Stimulated activated effector memory CD8-positive, alpha-beta T cell treated with anti-CD3 and anti-CD28 coated beads, Interleukin-12 subunit alpha, Interleukin-12 subunit beta, amount 100 ng/mL, for 72 hours (primary cell): Measurements from ENCODE around the gene EPN2.

Source experiments
- ATAC-seq: fragments of 150-1000 bp; cut with Tn5 transposase; 2 replicates; pipeline ENCODE4 v1.10.0; 2021
- DNase-seq, 2 donors: peaks; one replicate each; pipeline ENCODE4 v3.0.0; 2021 to 2022; ENCODE audit warnings: low spot score in 2 of 2
- H3K27ac Mint-ChIP-seq: one replicate; pipeline ENCODE4 v1.8.0; 2022; ENCODE audit warnings: mild to moderate bottlenecking, mixed read lengths
- H3K36me3 Mint-ChIP-seq: one replicate; pipeline ENCODE4 v1.8.0; 2022; ENCODE audit warnings: mild to moderate bottlenecking, mixed read lengths
- H3K4me1 Mint-ChIP-seq: one replicate; pipeline ENCODE4 v1.8.0; 2022; ENCODE audit warnings: mixed read lengths
- H3K4me3 Mint-ChIP-seq: one replicate; pipeline ENCODE4 v1.8.0; 2022; ENCODE audit warnings: mild to moderate bottlenecking, mixed read lengths
- H3K9me3 Mint-ChIP-seq: one replicate; pipeline ENCODE4 v1.8.0; 2022; ENCODE audit warnings: mixed read lengths

EPN2 gene

GRCh38 chr17:19291646-19292376 is 54.6 kb downstream of the EPN2 start:
- peak overlapping the region; percentile 38 for H3K27ac Mint-ChIP-seq
- no peaks in the 10 kb centered on the region for H3K36me3 Mint-ChIP-seq
- H3K4me3 Mint-ChIP-seq, result no peak overlapping the region
- DNase-seq, result no peak
- peaks cover 14% of the 10 kb centered on the region for H3K4me1 Mint-ChIP-seq
- H3K9me3 Mint-ChIP-seq, result no peaks in the 10 kb centered on the region
- no peak for ATAC-seq

DNA sequence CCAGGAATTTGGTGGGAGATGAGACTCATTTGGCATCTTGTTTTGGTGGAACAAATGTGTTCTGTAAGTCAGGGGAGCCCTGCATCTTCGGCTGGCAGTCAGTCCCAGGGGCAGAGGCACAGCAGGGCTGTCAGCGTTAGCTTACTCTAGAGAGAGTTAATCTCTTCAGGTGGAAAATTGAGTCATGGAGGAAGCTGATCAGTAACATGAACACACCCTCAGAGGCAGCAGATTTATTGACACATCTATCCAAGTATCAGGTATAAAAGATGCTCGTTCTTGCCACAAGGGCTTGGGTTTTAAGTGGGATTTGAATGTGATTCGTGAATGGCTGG is 55.2 kb downstream of the EPN2 start:
- ATAC-seq, result no peak
- H3K4me1 Mint-ChIP-seq, result peaks cover 14% of the 10 kb centered on the region
- DNase-seq, result no peak
- H3K36me3 Mint-ChIP-seq, result no peaks in the 10 kb centered on the region
- no peaks in the 10 kb centered on the region for H3K9me3 Mint-ChIP-seq
- no peak overlapping the region for H3K4me3 Mint-ChIP-seq
- H3K27ac Mint-ChIP-seq, result peak overlapping the region; percentile 38

DNA sequence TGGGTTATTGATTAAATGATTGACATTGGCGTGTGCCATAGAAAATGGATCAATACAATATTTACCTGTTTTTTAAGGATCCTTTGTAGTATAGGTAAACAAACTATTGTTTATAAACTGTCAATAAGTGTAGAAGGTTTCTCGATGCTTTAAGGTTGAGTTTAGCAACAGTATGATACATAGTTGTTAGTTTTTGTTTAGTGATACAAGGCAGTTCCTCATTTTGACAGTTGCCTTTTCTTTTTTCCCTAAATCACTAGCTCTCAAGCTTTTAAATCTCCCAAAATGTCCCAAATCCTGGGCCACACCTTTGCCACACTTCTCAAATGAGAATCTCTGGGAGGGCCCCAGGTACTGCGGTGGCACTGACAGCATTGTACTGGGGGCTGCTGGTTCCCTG is 57.3 kb downstream of the EPN2 start:
- ATAC-seq, result no peak
- peaks cover 6% of the 10 kb centered on the region for H3K4me1 Mint-ChIP-seq
- H3K9me3 Mint-ChIP-seq, result no peaks in the 10 kb centered on the region

DNA sequence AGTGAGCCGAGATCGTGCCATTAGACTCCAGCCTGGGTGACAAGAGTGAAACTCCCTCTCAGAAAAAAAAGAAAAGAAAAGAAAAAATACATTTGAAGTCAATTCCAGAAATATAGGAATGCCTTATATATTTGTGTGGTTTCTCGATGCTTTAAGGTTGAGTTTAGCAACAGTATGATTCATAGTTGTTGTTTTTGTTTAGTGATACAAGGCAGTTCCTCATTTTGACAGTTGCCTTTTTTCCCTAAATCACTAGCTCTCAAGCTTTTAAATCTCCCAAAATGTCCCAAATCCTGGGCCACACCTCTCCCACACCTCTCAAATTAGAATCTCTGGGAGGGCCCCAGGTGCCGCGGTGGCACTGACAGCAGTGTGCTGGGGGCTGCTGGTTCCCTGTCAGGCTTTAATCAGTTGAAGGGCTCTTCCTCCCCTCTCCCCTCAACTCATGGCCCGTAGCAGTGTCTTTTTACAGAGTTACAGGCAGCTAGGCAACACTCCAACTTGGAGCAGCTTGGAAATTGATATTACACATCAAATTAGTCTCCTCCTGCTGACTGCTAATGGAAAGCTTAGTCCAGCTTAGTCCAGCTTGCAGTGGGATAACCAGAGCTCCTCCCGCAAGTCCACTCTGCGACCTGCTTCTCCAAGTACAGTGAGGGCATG is 58.4 kb downstream of the EPN2 start:
- no peak for DNase-seq
- peak overlapping the region; percentile 40 for H3K27ac Mint-ChIP-seq
- no peak overlapping the region for H3K4me3 Mint-ChIP-seq

More for the DNA sequence above, 57.3 kb downstream of the EPN2 start:
- H3K4me3 Mint-ChIP-seq, result no peak overlapping the region
- H3K27ac Mint-ChIP-seq, result no peak overlapping the region
- H3K36me3 Mint-ChIP-seq, result no peaks in the 10 kb centered on the region
- DNase-seq, result no peak

DNA sequence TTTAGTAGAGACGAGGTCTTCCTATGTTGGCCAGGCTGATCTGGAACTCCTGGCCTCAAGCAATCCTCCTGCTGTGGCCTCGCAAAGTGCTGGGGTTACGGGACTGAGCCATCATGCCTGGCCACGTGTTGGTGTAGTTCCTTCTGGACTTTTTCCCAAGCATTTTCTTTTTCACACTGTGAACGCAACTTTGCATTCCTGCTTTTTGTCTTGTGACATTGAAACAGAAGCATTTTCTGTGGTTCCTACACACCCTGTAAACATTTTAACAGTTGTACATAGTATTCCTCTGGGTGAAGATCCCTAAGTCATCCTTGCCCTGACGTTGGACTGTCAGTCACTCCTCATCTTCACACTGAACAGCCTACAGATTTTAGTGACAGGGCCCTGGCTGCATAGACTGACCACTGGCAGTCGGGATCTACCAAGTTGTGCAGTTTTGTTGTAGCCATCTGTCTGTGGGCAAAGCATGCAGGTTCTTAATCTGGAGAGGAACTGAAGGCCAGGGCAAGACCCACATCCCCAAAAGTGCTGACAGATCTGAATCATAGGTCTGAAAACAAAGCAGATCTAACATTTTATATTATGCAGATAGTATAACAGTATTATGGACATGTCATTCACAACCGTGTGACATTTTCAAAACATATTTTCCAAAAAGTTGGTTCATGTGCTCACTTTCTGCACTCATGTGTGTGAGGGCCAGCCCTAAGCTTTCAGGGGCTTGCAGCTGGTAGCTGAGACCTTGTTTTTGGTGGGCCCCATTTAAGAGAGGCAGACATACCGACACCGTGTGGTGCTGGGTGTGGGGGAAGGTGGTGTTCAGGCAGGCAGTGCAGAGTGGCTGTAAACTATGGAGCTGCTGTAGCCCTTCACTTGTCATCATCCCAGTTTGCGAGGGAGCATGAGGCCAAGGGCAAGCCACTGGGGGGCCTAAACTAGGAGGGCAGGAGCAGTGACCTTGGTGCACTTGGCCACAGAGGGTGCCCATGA is 59.9 kb downstream of the EPN2 start:
- no peak overlapping the region for H3K4me3 Mint-ChIP-seq
- ATAC-seq (no peak), DNase-seq (no peak)
- no peaks in the 10 kb centered on the region for H3K36me3 Mint-ChIP-seq
- no peak overlapping the region for H3K27ac Mint-ChIP-seq
- no peaks in the 10 kb centered on the region for H3K4me1 Mint-ChIP-seq
- no peaks in the 10 kb centered on the region for H3K9me3 Mint-ChIP-seq

More for the DNA sequence above, 58.4 kb downstream of the EPN2 start:
- H3K4me1 Mint-ChIP-seq, result no peaks in the 10 kb centered on the region
- no peak for ATAC-seq
- H3K36me3 Mint-ChIP-seq, result no peaks in the 10 kb centered on the region
- H3K9me3 Mint-ChIP-seq, result no peaks in the 10 kb centered on the region

- no peaks in the 10 kb centered on the region for H3K9me3 Mint-ChIP-seq
- no peaks in the 10 kb centered on the region for H3K36me3 Mint-ChIP-seq
- no peaks in the 10 kb centered on the region for H3K4me1 Mint-ChIP-seq
- H3K27ac Mint-ChIP-seq, result no peak overlapping the region
- DNase-seq (no peak), ATAC-seq (no peak)
- H3K4me3 Mint-ChIP-seq, result no peak overlapping the region
These were observed 61.5 kb downstream of the EPN2 start for GRCh38 chr17:19298569-19299213.

DNA sequence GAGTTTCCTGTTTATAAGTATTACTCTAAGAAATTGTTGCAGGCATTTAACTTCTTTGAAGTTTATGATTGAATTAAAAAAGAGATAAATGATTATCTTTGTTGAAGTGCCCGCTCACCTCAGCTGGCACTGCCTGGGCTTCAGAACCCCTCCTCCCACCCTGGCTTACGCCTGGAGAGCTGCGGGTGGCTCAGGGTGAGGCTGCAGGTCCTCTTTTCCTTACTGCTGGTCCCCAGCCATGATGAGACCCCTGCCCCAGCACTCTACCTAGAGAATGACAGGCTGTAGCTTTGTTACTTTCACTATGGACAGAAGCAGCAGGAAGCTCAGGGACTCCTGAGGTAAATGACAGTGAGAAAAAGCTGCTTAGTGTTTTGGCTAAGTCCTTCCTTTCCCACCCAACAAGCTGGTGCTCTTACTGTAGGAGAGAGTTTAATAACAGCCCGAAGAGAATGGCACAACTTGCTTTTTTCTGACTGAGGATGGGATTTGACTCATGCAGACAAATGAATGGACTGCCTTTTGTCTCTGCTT is 62.1 kb downstream of the EPN2 start:
- ATAC-seq, result no peak
- Mint-ChIP-seq H3K4me1 (no peaks in the 10 kb centered on the region), H3K4me3 (no peak overlapping the region), H3K9me3 (no peaks in the 10 kb centered on the region), H3K27ac (no peak overlapping the region), H3K36me3 (no peaks in the 10 kb centered on the region)
- no peak for DNase-seq

DNA sequence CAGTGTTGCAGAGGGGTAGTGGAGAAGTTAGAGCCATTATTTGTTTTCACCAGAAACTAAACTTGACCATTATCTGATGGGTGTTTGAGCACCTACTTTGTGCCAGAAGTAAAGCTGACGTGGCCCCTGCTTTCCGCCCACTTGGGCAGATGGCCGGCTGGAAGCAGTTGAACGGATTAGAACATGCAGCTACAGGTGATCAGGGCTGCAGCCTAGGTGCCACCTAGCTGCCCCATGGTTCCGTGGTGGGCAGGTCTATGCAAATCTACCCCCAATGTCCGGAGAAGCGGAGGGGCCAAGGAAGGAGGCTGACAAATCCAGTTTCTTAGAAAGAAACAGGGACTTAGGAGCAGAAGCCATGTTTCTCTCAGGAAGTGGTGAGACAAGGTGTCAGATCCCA is 62.7 kb downstream of the EPN2 start:
- H3K27ac Mint-ChIP-seq, result no peak overlapping the region

DNA sequence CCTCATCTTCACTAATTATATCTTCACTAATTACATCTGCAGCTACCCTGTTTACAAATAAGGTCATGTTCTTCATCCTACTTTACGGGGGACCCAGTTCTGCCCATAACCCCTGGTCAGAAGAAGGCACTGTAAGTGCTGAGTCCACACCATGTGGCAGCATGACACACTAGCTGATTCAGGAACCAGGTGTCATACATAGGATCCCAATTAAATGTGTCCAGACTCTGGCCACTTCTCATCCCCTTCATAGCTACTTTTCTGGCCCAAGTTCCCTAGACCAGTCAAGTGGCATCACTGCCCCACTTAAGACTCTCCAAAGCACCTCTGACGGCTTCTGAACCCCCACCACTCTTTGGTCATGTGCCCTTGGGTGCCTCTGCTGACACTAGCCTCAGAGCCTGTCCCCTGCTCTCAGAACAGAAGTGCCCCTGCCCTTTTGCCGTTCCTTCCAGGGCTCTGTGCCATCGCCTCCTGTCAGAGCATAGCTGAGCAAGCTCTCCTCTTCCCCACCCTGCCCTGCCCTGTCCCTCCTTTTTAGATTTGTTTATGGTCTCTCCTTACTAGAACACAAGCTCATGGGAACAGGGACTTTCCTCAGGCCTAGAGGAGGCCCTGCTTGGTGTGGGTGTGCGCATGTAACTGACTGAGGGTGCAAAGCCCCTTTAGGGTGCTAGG is 64.2 kb downstream of the EPN2 start:
- DNase-seq, result no peak
- no peak for ATAC-seq
- Mint-ChIP-seq H3K4me1 (peaks cover 12% of the 10 kb centered on the region), H3K27ac (no peak overlapping the region), H3K36me3 (no peaks in the 10 kb centered on the region), H3K4me3 (no peak overlapping the region), H3K9me3 (no peaks in the 10 kb centered on the region)

More for the DNA sequence above, 62.7 kb downstream of the EPN2 start:
- H3K36me3 Mint-ChIP-seq, result no peaks in the 10 kb centered on the region
- H3K4me1 Mint-ChIP-seq, result no peaks in the 10 kb centered on the region
- H3K9me3 Mint-ChIP-seq, result no peaks in the 10 kb centered on the region
- ATAC-seq (no peak), DNase-seq (no peak)
- H3K4me3 Mint-ChIP-seq, result no peak overlapping the region

- peaks cover 17% of the 10 kb centered on the region for H3K4me1 Mint-ChIP-seq
- DNase-seq (no peak), ATAC-seq (no peak)
- H3K4me3 Mint-ChIP-seq, result no peak overlapping the region
- no peaks in the 10 kb centered on the region for H3K9me3 Mint-ChIP-seq
- H3K27ac Mint-ChIP-seq, result no peak overlapping the region
- no peaks in the 10 kb centered on the region for H3K36me3 Mint-ChIP-seq
These were observed 64.8 kb downstream of the EPN2 start for GRCh38 chr17:19301973-19302372.

DNA sequence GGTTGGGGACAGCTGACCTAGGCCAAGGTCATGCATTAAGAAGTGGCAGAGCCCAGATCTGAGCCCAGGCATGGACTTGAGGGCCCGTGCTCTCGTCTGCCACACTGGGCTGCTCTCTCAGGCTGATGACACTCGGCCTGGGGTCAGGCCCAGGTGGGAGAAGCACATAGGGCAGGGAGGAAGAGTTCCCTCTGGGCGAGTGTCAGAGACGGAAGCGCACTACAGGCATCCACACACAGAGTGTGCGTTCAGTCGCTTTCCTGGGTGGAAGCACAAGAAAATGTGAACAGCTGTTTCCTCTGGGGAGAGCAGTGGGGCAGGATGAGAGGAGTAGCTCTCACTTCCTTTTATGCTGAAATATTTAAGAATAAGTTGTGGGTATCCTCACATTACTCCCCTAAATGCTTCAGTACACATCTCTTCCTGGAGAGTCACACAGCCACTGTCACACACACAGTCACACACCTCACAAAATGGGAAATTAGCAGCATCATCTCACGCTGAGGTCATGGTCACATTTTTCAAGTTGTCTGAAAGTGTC is 65.7 kb downstream of the EPN2 start:
- no peak for DNase-seq
- ATAC-seq, result no peak
- H3K27ac Mint-ChIP-seq, result no peak overlapping the region
- peaks cover 18% of the 10 kb centered on the region for H3K4me1 Mint-ChIP-seq
- H3K9me3 Mint-ChIP-seq, result no peaks in the 10 kb centered on the region
- H3K4me3 Mint-ChIP-seq, result no peak overlapping the region
- H3K36me3 Mint-ChIP-seq, result no peaks in the 10 kb centered on the region

DNA sequence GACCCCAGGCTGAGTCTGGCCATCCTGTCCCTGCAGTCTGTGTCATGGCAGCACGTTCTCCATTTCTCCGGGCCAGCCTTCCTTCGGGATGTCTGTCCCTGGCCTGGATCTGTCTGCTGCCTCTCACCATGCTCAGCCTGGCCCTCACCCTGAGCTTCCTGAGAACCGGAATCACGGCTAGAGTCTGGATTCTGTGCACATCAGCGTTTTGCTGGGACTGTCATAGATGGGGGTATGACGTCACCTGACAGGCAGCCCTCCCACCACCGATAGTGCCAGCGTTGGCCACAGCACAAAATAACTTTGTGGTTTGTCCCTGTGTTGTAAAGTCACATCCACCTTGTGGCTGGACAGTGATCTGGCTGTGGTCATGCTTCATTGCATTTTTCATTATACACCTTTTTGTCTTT is 66.2 kb downstream of the EPN2 start:
- Mint-ChIP-seq H3K4me1 (peaks cover 18% of the 10 kb centered on the region), H3K36me3 (no peaks in the 10 kb centered on the region), H3K27ac (no peak overlapping the region), H3K4me3 (no peak overlapping the region), H3K9me3 (no peaks in the 10 kb centered on the region)
- ATAC-seq (no peak), DNase-seq (no peak)

DNA sequence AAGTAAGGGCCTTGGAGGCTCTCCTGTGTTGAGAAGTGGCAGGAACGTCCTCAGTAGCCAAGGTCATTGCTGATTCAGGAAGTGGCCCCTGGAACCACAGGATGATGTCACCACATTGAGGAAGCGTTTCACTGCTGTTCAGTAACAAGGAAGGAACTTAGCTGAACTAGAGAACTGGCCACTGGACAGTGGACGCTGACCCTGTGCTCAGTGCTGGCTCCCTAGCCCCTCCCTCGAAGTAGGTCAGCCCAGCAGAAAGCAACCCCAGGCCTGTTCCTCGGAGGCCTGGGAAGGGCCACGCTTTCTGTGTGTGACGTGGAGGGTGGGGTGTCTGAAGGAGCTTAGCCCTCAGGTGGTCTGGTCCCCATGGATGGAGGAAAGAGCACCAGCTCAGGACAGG is 67.0 kb downstream of the EPN2 start:
- no peak for ATAC-seq
- peaks cover 18% of the 10 kb centered on the region for H3K4me1 Mint-ChIP-seq

GRCh38 chr17:19304751-19305150 is 67.6 kb downstream of the EPN2 start:
- no peak for ATAC-seq
- Mint-ChIP-seq H3K9me3 (no peaks in the 10 kb centered on the region), H3K4me1 (peaks cover 18% of the 10 kb centered on the region), H3K4me3 (no peak overlapping the region), H3K36me3 (no peaks in the 10 kb centered on the region), H3K27ac (peak overlapping the region; percentile 20)
- no peak for DNase-seq

More for the DNA sequence above, 67.0 kb downstream of the EPN2 start:
- Mint-ChIP-seq H3K4me3 (no peak overlapping the region), H3K36me3 (no peaks in the 10 kb centered on the region), H3K27ac (no peak overlapping the region), H3K9me3 (no peaks in the 10 kb centered on the region)
- DNase-seq, result no peak
